GM23338 (cell line): ENCODE data around the gene TMEM98. TPM values are rescaled to one million over a fixed set of nuclear protein-coding genes. Genes with fewer than 3 reads are reported as not detected.

Source experiments
- ATAC-seq: fragments of 200-7000 bp; cut with Tn5 transposase; 3 replicates; pipeline ENCODE4 v1.9.1; 2020
- DNase-seq: peaks from one replicate; pipeline ENCODE4 v3.0.0-alpha.2; 2015; ENCODE audit warnings: low spot score
- H2AFZ ChIP-seq: fragments of 200-600 bp; sonication (generic); 2 replicates; pipeline ENCODE4 v1.8.0; 2016; ENCODE audit warnings: antibody characterized with exemption, mild to moderate bottlenecking, moderate library complexity
- H3F3A ChIP-seq: fragments of 200-600 bp; sonication (generic); replicated peaks from 2 replicates; pipeline ENCODE4 v1.8.0; 2017; ENCODE audit warnings: antibody characterized with exemption, mixed run types, low read depth
- H3K27ac ChIP-seq: fragments of 200-600 bp; sonication (generic); 2 replicates; pipeline ENCODE4 v1.6.1; 2016; ENCODE audit warnings: low read depth
- H3K27me3 ChIP-seq: fragments of 200-600 bp; sonication (generic); 2 replicates; pipeline ENCODE4 v1.8.0; 2016; ENCODE audit warnings: mild to moderate bottlenecking, mixed run types, moderate library complexity; ENCODE audit not compliant: insufficient read depth
- H3K36me3 ChIP-seq: fragments of 200-600 bp; sonication (generic); 2 replicates; pipeline ENCODE4 v1.8.0; 2016; ENCODE audit warnings: mild to moderate bottlenecking; ENCODE audit not compliant: insufficient read depth
- H3K4me1 ChIP-seq: fragments of 200-600 bp; sonication (generic); 2 replicates; pipeline ENCODE4 v1.8.0; 2016; ENCODE audit warnings: mild to moderate bottlenecking, moderate library complexity; ENCODE audit not compliant: insufficient read depth
- H3K4me2 ChIP-seq: fragments of 200-600 bp; sonication (generic); 2 replicates; pipeline ENCODE4 v1.7.1; 2017; ENCODE audit warnings: mixed run types
- H3K4me3 ChIP-seq: fragments of 200-600 bp; sonication (generic); 2 replicates; pipeline ENCODE4 v1.6.1; 2016; ENCODE audit warnings: mixed run types
- H3K79me2 ChIP-seq: fragments of 200-600 bp; sonication (generic); replicated peaks from 2 replicates; pipeline ENCODE4 v1.8.0; 2017; ENCODE audit warnings: mild to moderate bottlenecking; ENCODE audit not compliant: insufficient read depth
- H3K9me2 ChIP-seq: fragments of 200-600 bp; sonication (generic); 2 replicates; pipeline ENCODE4 v1.8.0; 2017; ENCODE audit not compliant: insufficient read depth
- H4K20me1 ChIP-seq: fragments of 200-600 bp; sonication (generic); replicated peaks from 2 replicates; pipeline ENCODE4 v1.8.0; 2017; ENCODE audit warnings: mild to moderate bottlenecking; ENCODE audit not compliant: insufficient read depth
- H3K27ac Mint-ChIP-seq: 2 replicates; pipeline ENCODE4 v1.8.0; 2020; ENCODE audit warnings: inconsistent platforms, mild to moderate bottlenecking, moderate library complexity, mixed read lengths
- H3K27me3 Mint-ChIP-seq: 3 replicates; pipeline ENCODE4 v1.8.0; 2022; ENCODE audit warnings: low read depth, mild to moderate bottlenecking, moderate library complexity, mixed read lengths, inconsistent platforms; ENCODE audit not compliant: insufficient read depth, poor library complexity
- H3K36me3 Mint-ChIP-seq: 3 replicates; pipeline ENCODE4 v1.8.0; 2021; ENCODE audit warnings: low read depth, mild to moderate bottlenecking, inconsistent platforms, moderate library complexity, mixed read lengths
- H3K4me1 Mint-ChIP-seq: 3 replicates; pipeline ENCODE4 v1.8.0; 2020; ENCODE audit warnings: mild to moderate bottlenecking, inconsistent platforms, mixed read lengths
- H3K4me3 Mint-ChIP-seq: 3 replicates; pipeline ENCODE4 v1.8.0; 2021; ENCODE audit warnings: moderate library complexity, mild to moderate bottlenecking, inconsistent platforms, mixed read lengths
- H3K9me3 Mint-ChIP-seq: 3 replicates; pipeline ENCODE4 v1.8.0; 2020; ENCODE audit warnings: moderate library complexity, mild to moderate bottlenecking, inconsistent platforms, mixed read lengths
- CREB1 ChIP-seq: fragments of 250-450 bp; sonication (Bioruptor Pico); IDR thresholded peaks from 2 replicates; pipeline ENCODE4 v1.5.0; 2020; ENCODE audit warnings: low read depth, mild to moderate bottlenecking, moderate library complexity
- EZH2 ChIP-seq: fragments of 200-600 bp; sonication (generic); IDR thresholded peaks from one replicate; pipeline ENCODE4 v1.8.0; 2017; ENCODE audit warnings: antibody characterized with exemption, mild to moderate bottlenecking, low read depth; ENCODE audit not compliant: unreplicated experiment
- EZH2phosphoT487 ChIP-seq: fragments of 200-600 bp; sonication (generic); IDR thresholded peaks from one replicate; pipeline ENCODE4 v1.8.1; 2018; ENCODE audit warnings: antibody characterized with exemption; ENCODE audit not compliant: unreplicated experiment
- POLR2AphosphoS5 ChIP-seq: IDR thresholded peaks from 2 replicates; pipeline ENCODE4 v1.6.1; 2016; ENCODE audit warnings: antibody characterized with exemption, low read depth
- STAT1 ChIP-seq: IDR thresholded peaks from one replicate; pipeline ENCODE4 v1.6.1; 2016; ENCODE audit warnings: antibody characterized with exemption; ENCODE audit not compliant: unreplicated experiment
- ZNF114 ChIP-seq: fragments of 250-450 bp; sonication (Bioruptor Pico); IDR thresholded peaks from 2 replicates; pipeline ENCODE4 v1.5.0; 2020; ENCODE audit warnings: mild to moderate bottlenecking, moderate library complexity
- ZNF331 ChIP-seq: fragments of 250-450 bp; sonication (Bioruptor Pico); IDR thresholded peaks from 2 replicates; pipeline ENCODE4 v1.5.0; 2020; ENCODE audit warnings: low read depth, mild to moderate bottlenecking, moderate library complexity
- polyA plus RNA-seq: library from polyadenylated mRNA; unstranded; fragments of >200 nt; fragmentation: Nextera tagmentation; extraction: Ambion mirVana; gene quantifications from 2 replicates; pipeline ENCODE4 v1.2.1, GENCODE V29; 2016
- total RNA-seq: library from RNA; depleted of rRNA; stranded (reverse); fragments of >200 nt; shearing (Covaris generic); gene quantifications from 2 replicates; pipeline ENCODE4 v1.2.3, GENCODE V29; 2014
- TF ChIP-seq, protein P1 (sequence below): IDR thresholded peaks from one replicate; pipeline ENCODE4 v1.6.1; 2018; ENCODE audit warnings: antibody characterized with exemption; ENCODE audit not compliant: unreplicated experiment
- TF ChIP-seq, protein P2 (sequence below), 2 experiments: fragments of 200-600 bp in 1 of 2; sonication (generic) in 1 of 2; conservative IDR thresholded peaks; 2 replicates each; pipeline versions ENCODE4 v1.5.1 to v1.6.1; 2016 to 2017; ENCODE audit warnings: antibody characterized with exemption in 2 of 2, low read depth in 2 of 2, mild to moderate bottlenecking in 2 of 2, moderate library complexity in 1 of 2
- TF ChIP-seq, protein P3 (sequence below): fragments of 250-450 bp; sonication (Bioruptor Pico); IDR thresholded peaks from 2 replicates; pipeline ENCODE4 v1.5.0; 2020; ENCODE audit warnings: mild to moderate bottlenecking, moderate library complexity

The TMEM98 gene
- total and polyA plus RNA-seq, 2 experiments from 2014 or later: 60.4 to 94.8 TPM

GRCh38 chr17:32988481-32989101, 60.6 kb downstream of the TMEM98 start:
- no peak overlapping the region for H2AFZ ChIP-seq
- no peaks in the 10 kb centered on the region for H3F3A ChIP-seq
- H3K4me2 ChIP-seq: no peak overlapping the region
- TF ChIP-seq, protein P1, sequence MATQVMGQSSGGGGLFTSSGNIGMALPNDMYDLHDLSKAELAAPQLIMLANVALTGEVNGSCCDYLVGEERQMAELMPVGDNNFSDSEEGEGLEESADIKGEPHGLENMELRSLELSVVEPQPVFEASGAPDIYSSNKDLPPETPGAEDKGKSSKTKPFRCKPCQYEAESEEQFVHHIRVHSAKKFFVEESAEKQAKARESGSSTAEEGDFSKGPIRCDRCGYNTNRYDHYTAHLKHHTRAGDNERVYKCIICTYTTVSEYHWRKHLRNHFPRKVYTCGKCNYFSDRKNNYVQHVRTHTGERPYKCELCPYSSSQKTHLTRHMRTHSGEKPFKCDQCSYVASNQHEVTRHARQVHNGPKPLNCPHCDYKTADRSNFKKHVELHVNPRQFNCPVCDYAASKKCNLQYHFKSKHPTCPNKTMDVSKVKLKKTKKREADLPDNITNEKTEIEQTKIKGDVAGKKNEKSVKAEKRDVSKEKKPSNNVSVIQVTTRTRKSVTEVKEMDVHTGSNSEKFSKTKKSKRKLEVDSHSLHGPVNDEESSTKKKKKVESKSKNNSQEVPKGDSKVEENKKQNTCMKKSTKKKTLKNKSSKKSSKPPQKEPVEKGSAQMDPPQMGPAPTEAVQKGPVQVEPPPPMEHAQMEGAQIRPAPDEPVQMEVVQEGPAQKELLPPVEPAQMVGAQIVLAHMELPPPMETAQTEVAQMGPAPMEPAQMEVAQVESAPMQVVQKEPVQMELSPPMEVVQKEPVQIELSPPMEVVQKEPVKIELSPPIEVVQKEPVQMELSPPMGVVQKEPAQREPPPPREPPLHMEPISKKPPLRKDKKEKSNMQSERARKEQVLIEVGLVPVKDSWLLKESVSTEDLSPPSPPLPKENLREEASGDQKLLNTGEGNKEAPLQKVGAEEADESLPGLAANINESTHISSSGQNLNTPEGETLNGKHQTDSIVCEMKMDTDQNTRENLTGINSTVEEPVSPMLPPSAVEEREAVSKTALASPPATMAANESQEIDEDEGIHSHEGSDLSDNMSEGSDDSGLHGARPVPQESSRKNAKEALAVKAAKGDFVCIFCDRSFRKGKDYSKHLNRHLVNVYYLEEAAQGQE: no peak
- TF ChIP-seq EZH2phosphoT487 (no peak), CREB1 (CRISPR knock-in tag) (no peak), ZNF331 (CRISPR knock-in tag) (no peak), ZNF114 (CRISPR knock-in tag) (no peak), EZH2 (no peak), STAT1 (no peak), POLR2AphosphoS5 (no peak)
- TF ChIP-seq, protein P2, sequence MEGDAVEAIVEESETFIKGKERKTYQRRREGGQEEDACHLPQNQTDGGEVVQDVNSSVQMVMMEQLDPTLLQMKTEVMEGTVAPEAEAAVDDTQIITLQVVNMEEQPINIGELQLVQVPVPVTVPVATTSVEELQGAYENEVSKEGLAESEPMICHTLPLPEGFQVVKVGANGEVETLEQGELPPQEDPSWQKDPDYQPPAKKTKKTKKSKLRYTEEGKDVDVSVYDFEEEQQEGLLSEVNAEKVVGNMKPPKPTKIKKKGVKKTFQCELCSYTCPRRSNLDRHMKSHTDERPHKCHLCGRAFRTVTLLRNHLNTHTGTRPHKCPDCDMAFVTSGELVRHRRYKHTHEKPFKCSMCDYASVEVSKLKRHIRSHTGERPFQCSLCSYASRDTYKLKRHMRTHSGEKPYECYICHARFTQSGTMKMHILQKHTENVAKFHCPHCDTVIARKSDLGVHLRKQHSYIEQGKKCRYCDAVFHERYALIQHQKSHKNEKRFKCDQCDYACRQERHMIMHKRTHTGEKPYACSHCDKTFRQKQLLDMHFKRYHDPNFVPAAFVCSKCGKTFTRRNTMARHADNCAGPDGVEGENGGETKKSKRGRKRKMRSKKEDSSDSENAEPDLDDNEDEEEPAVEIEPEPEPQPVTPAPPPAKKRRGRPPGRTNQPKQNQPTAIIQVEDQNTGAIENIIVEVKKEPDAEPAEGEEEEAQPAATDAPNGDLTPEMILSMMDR (conservative IDR thresholded peaks at IDR 0.05; ENCODE audit: low read depth in 2 of 2): no peak
- TF ChIP-seq, protein P3, sequence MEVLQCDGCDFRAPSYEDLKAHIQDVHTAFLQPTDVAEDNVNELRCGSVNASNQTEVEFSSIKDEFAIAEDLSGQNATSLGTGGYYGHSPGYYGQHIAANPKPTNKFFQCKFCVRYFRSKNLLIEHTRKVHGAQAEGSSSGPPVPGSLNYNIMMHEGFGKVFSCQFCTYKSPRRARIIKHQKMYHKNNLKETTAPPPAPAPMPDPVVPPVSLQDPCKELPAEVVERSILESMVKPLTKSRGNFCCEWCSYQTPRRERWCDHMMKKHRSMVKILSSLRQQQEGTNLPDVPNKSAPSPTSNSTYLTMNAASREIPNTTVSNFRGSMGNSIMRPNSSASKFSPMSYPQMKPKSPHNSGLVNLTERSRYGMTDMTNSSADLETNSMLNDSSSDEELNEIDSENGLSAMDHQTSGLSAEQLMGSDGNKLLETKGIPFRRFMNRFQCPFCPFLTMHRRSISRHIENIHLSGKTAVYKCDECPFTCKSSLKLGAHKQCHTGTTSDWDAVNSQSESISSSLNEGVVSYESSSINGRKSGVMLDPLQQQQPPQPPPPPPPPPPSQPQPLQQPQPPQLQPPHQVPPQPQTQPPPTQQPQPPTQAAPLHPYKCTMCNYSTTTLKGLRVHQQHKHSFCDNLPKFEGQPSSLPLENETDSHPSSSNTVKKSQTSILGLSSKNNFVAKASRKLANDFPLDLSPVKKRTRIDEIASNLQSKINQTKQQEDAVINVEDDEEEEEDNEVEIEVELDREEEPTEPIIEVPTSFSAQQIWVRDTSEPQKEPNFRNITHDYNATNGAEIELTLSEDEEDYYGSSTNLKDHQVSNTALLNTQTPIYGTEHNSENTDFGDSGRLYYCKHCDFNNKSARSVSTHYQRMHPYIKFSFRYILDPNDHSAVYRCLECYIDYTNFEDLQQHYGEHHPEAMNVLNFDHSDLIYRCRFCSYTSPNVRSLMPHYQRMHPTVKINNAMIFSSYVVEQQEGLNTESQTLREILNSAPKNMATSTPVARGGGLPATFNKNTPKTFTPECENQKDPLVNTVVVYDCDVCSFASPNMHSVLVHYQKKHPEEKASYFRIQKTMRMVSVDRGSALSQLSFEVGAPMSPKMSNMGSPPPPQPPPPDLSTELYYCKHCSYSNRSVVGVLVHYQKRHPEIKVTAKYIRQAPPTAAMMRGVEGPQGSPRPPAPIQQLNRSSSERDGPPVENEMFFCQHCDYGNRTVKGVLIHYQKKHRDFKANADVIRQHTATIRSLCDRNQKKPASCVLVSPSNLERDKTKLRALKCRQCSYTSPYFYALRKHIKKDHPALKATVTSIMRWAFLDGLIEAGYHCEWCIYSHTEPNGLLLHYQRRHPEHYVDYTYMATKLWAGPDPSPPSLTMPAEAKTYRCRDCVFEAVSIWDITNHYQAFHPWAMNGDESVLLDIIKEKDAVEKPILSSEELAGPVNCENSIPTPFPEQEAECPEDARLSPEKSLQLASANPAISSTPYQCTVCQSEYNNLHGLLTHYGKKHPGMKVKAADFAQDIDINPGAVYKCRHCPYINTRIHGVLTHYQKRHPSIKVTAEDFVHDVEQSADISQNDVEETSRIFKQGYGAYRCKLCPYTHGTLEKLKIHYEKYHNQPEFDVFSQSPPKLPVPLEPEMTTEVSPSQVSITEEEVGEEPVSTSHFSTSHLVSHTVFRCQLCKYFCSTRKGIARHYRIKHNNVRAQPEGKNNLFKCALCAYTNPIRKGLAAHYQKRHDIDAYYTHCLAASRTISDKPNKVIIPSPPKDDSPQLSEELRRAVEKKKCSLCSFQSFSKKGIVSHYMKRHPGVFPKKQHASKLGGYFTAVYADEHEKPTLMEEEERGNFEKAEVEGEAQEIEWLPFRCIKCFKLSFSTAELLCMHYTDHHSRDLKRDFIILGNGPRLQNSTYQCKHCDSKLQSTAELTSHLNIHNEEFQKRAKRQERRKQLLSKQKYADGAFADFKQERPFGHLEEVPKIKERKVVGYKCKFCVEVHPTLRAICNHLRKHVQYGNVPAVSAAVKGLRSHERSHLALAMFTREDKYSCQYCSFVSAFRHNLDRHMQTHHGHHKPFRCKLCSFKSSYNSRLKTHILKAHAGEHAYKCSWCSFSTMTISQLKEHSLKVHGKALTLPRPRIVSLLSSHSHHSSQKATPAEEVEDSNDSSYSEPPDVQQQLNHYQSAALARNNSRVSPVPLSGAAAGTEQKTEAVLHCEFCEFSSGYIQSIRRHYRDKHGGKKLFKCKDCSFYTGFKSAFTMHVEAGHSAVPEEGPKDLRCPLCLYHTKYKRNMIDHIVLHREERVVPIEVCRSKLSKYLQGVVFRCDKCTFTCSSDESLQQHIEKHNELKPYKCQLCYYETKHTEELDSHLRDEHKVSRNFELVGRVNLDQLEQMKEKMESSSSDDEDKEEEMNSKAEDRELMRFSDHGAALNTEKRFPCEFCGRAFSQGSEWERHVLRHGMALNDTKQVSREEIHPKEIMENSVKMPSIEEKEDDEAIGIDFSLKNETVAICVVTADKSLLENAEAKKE (CRISPR knock-in tag): no peak
- Mint-ChIP-seq H3K4me1 (no peaks in the 10 kb centered on the region), H3K27ac (no peak overlapping the region), H3K27me3 (peaks cover 7% of the 10 kb centered on the region), H3K4me3 (no peak overlapping the region), H3K9me3 (peaks cover 42% of the 10 kb centered on the region), H3K36me3 (peaks cover 8% of the 10 kb centered on the region; the same call in 2 of the 3 replicates)
- H3K79me2 ChIP-seq: no peaks in the 10 kb centered on the region
- H3K27ac ChIP-seq: no peak overlapping the region
- no peak overlapping the region for H3K4me3 ChIP-seq
- 0 out of 2 replicates have a peak, but pooled peaks cover 6% of the 10 kb centered on the region for H3K9me2 ChIP-seq
- H4K20me1 ChIP-seq: no peaks in the 10 kb centered on the region
- no peaks in the 10 kb centered on the region for H3K4me1 ChIP-seq
- H3K27me3 ChIP-seq: no peaks in the 10 kb centered on the region
- DNase-seq (no peak), ATAC-seq (no peak)
- no peaks in the 10 kb centered on the region for H3K36me3 ChIP-seq
